ENCODE measurements around the gene BARHL2.
A peak's percentile ranks its signal among the peaks of the same experiment; 100 is the strongest.

BARHL2 gene

DNA sequence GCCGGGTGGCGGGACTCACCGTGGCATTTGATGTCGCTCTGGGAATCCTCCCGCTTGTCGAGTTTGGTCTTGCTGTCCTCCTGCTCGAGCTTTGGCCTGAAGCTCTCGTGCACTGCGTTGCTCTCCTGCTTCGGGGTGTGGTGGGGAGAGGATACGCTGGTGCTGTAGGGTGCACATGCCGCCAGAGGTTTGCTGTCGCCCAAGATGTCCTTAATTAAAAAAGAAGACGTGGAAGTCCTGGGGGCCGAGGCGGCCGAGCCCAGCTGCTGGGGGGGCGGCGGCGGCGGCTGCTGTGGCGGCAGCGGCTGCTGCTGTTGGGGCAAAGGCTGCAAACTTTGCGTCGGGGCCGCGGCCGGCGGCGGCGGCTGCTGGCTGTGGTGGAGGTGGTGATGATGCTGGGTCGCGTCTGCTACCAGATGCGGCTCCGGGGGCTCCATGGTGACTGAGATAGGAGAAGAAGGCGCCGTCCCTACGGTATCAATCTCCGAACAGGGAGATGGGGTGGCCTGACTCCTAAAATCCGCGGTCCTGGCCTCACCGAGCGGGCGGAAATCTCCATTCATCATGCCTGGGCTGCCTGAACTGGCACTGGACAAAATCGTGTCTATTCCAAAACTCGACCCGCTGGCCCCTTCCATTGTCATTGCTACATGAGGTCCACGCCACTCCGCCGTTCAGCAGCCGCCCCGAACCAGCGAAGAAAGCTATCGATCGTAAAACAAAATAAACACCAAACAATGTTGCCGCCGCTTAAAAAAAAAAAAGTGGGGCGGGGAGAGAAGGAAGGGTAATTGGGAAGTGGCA, at the start of gene BARHL2:
Gene BARHL2, minus strand, starts transcription at position 751 of the 804 bp plus-strand sequence. Its CDS starts 107 bp downstream, at position 644.
- DNase-seq = no peak

DNA sequence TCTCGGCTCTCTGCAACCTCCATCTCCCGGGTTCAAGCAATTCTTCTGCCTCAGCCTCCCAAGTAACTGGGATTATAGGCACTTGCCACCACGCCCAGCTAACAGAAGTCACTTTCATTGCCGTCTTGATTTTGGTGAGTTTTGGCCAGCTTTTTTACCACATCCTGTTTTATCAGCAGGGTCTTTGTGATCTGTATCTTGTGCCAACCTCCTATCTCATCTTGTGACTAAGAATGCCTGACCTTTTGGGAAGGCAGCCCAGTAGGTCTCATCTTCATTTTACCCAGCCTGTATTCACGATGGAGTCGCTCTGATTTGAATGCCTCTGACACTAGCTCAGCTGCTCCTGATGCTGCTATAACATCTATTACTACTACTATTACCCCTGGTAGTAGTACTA, 46.8 kb upstream of the BARHL2 start:
- no peak for DNase-seq

DNA sequence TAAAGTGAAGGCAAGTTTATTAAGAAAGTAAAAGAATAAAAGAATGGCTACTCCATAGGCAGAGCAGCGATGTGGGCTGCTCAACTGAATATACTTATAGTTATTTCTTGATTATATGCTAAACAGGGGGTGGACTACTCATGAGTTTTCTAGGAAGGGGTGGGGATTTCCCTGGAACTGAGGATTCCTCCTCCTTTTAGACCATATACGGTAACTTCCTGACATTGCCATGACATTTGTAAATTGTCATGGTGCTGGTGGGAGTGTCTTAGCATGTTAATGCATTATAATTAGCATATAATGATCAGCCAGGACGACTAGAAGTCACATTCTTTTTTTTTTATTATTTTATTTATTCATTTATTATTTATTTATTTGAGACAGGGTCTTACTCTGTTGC, 46.4 kb upstream of the BARHL2 start:
- no peak for DNase-seq

DNA sequence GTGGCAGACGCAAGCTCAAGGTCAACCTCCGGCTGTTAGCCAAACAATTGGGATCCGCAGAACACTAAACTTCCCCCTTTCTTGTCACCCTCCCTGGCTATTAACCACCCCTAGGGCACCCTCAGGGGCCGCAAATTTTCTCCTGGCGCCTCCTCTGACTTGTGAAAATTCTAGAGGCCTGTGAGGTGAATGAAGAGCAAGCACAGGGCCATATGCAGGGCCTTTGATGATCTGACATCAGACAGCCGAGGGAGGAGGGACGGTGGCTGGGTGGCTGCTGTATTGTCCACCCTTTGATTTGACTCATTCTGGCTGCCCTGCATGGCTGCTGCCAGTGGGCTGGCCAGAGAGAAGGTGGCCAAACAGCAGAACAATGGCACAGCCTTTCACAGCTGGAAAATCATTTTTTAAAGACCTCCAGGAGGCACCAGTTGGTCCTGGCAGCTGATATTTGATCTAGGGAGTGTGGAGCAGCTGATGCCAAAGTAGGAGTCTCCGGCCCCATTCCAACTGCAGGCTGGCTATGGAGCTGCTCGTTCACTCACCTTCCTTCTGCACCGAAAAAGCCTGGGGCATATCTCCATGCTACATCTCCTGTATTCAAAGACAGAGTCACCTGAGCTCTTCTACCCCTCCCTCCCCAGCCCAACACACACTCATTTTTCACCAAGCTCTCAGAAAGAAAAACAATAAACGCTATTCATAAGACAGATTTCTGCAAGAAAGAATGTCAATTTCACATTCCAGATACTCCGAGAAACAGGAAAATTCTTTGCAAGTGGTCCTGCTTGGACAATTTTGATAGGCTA, 44.9 kb upstream of the BARHL2 start:
- peak; percentile 70 for DNase-seq

DNA sequence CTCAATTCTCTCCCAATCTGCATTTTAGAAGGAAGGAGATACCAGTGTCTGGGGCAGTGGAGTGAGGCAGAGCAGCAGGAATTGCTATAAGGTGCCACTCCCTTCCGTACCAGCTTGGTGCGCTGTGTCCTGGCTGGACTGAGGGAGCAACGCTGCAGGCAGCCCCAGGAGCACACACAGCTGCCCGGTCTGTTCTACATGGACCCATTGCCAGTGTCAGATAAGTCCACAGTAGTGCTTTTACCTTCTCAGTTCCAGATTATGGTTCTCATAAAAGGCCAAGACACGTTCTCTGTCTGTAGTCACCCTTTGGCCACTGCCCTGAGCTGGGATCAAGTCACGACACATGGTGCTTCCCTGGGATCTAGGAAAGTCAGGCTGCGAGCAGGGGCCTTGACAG, 44.1 kb upstream of the BARHL2 start:
- no peak for DNase-seq

DNA sequence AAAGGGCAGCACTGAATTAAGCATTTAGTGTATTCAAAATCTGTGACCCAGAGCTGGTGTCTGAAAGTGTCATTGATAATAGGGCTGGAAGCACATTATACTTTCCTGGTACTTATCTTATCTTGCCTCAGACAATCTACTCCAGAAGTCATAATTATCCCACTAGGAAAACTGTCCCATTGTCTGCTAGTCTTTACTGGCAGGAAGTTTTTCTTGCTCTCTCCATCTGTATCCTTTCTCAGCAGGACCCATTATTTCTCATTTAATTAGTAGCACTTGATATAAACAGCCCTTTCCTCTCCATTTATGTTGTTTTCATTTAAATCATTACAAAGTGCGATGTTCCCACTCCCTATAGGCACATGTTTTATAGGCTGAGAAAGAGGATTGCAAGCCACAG, 36.5 kb upstream of the BARHL2 start:
- DNase-seq = no peak

DNA sequence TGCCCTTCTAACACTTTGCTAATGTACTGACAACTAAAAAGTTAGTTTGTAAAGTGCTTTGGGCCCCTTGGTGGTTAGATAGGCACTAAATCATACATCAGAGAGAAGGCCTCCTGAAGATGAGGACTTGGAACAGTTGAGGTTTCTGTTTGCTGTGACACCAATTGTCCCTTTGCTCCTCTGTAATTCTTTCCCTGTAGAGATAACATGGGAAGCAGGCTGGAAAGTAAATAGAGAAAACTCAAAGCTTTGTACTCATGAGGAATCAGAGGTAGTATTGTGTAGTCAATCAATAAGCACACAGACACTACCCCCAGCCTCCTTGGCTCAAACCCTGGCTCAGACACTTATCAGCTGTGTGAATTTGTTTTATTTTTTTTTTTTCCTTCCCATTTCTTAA, 31.6 kb upstream of the BARHL2 start:
- DNase-seq = no peak

DNA sequence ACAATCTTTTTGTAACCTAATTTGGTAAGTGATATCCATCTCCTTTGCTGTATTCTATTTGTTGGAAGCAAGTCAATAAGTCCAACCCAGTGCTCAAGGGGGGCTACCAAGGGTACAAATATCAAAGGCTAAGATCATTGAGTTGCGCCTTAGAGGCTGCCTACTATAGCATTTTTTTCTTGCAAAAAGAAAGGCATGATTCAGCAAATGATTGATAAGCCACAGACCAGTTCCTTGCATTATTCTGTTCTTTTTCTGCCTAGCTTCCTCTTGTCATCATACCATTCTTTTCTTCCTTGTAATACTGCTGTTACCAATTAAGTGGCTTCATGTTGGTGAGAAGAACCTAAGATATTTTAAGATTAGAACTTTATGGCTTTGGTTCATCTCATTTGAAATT, 29.8 kb upstream of the BARHL2 start:
- no peak for DNase-seq

DNA sequence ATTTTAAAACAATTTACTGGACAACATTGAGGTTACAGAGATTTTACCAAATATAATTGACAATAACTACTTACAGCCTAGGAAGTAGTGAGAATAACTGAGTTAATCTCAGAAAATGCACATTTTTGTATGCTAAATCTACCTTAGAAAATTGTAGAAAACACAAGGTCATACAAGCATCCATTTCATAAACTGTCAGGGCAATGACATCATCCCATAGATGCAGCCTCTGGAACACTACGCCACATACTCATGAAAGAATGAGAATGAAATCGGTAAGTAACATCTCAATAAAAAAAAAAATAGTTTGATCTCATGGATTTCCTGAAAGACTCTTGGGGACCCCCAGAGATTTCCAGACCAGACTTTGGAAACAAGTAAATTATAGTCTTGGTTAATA, 28.9 kb upstream of the BARHL2 start:
- DNase-seq = no peak

DNA sequence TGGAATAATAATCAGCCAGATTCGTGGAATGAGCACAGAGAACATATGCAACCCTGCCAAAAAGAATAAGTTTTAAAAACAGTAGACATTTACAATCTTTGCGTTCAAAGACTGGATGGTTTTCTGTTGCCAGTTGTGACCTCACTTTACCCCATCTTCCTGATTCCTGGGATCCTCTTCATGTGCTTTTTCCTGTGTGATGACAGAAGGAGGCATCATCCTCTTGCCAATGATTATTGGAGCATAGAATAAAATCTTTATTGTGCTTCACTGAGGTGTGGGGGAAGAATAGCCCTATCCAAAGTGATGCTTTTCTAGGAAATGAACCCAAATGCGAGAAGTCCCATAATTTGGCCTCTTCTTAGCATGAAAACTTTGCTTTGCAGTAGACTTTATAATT, 15.0 kb upstream of the BARHL2 start:
- DNase-seq = peak; percentile 42

DNA sequence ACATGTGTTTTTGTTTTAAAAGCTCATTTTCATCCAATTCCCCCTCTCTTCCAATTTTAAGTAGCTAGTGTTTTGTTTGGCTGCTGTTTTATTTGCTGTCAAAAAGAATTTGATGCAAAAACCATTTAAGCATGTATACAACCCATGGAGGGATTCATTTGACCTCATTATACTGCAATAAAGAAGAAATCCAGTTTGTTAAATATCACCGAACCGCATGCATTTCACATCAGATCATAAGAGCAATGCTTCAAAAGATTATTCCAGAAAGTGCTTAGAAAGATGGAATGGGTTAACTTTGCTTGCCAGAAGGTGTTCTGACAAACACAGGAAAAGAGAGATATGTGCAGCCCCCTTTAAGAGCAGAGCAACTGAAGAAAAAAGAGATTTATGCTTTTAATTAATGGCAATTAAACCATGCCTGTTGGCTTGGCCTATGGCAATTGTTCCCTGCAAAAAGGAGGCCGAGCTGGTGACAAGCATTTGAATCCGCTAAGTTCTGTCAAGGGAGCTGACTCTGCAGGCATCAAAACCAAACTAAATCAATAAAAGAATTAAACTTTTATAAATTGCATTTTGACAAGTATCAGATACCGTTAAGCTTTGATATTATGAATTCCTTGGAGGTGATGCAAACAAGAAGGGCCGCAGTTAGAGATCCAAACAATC, 14.4 kb upstream of the BARHL2 start:
- DNase-seq = peak; percentile 50

DNA sequence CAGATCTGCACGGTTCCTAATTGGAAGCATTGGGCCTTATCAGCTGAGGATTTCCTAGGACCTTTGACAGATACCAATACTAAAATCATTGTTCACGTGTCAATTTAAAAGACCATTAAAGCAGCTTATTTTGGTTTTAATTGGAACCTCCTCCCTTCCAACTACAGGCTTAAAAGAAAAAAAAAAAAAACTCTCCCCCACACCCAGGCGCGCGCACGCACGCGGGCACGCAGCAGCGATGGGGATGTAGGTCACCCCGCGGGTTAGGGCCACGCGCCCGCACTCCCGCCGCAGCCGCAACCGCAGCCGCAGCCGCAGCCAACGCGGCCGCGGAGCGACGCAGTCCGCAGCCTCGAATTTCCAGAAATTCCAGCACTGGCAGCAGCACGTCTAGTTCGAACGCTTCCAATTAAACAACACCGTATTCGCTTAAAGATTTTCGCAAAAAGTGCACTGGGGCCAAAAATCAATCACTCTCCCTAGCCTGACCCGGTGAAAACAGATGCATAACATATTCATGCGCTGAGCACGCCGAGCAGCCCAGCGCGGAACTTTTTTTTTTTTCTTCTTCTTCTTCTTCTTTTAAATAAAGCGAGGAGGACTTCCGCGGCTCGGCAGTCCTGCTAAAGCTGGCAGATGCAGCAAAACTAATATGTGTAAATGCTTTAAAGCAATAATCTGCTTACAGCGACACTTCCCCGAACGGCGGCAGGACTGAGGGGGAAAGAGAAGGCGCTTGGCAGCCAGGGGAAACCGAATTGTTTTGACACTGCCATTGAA, 13.3 kb upstream of the BARHL2 start:
- DNase-seq = peak; percentile 55

DNA sequence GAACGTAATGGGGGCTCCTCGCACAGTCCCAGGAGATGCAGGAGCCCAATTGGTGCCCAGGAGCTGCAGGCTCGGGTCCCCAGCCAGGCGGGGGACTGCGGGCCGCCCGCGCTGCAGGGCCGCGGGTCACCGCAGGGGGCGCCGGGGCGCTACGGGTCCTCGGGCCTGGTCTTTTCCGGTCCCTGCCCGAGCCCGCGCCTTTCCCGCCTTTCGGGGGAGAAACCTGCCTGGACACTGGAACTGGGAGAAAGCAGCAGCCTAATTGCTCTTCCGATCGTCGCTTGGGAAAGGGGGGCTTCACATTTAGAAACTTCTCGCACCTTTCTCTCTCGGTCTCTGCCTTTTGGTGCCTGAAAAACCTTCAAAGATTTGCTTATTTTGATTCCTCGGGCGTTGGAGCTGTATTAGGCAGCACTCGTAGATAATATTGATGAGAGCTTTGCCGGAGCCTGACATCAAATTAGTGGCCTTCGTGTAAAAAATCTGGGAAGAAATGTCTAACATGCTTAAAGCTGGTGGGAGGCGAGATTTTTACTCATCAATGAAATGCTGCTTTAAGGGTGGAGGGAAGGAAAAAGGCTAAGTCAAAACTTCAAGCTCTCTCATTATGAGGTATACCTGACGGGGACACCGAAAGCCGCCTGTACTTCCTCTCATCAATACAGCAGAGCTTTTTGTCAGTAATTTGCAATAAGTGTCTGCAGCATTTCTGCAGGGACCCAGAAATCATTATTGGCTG, 12.6 kb upstream of the BARHL2 start:
- no peak for DNase-seq

DNA sequence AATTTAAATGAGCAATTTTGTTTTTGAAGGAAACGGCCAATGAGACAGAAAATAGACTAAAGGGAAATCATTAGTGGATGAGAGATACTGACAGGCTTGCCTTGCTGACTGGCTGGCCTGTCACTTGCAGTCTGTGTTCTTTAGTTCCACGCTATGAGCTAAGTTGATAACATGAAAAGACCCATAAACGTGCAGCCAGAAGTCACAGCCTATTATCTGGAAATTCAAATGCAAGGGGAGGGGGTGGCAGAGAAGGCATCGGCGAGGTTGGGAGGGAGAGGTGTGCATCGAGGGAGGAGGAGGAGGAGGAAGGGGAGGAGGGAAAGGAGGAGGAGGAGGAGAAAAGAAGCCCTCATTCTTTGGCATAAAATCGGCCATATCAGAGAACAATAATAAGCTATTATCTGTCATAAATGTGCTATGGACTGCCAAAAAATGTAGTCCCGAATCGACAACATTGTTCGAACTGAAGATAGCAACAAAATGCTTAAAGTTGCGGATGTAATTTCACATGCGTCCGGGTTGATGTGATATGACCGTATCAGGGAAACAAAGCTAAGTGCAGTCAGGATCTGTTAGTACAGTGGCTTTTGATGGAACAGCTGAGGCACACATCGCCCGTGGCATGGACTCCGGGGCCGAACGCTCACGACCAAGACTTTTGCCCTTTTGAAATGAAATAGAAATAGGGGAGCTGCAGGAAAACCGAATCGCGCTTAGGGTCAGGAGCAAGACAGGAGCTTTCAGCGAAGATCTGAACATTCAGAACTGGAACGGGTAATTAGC, 11.6 kb upstream of the BARHL2 start:
- DNase-seq = peak; percentile 50

DNA sequence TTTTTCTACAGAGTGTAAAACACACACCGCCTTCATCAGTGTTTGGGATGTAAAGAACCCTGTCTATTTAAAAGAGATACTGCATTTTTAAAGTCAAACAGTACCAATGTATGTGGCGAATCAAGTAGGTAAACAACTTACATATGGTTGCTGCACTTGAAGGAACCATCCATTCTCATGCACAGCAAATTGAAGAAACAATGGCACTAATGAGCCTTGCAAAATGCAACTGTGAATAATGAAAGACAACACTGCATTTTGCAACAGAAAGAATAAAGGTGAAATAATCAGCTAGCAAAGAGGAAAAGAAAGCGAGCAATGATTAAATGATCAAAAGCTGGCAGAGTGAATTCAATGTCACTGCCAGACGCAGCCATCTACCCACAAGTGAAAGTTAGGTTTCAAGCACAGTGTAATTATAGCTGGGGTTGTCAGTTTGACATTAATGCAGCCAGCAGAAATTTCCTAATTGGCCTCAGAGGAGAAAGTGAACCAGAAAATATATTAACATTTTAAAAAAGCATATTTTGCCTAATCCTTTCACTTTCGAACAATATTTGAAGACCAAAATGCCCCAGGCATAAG, 10.9 kb upstream of the BARHL2 start:
- peak; percentile 50 for DNase-seq

DNA sequence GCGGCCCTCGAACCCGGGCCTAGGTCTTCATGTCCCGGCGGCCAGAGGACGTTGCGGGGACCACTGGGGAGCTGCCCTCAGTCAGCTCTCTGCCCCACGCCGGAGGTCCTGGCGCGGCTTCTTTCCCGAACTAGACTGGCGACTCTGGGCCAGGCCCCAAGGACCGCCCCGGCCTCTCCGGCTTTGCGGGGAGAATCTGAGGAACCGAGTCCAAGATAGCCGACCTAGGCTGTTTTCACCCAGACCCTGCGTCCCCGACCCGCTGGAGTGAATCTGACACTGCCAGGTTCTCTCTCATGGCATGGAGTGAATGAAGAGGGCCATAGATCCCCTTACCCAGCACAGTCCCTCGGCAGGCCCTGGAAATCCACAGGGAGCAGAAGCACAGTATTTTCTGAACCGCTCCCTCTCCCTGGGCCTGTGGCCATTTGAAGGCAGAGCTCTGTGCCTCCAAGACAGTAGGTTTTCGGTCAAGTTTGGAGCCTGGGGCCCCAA, 9.9 kb upstream of the BARHL2 start:
- no peak for DNase-seq

DNA sequence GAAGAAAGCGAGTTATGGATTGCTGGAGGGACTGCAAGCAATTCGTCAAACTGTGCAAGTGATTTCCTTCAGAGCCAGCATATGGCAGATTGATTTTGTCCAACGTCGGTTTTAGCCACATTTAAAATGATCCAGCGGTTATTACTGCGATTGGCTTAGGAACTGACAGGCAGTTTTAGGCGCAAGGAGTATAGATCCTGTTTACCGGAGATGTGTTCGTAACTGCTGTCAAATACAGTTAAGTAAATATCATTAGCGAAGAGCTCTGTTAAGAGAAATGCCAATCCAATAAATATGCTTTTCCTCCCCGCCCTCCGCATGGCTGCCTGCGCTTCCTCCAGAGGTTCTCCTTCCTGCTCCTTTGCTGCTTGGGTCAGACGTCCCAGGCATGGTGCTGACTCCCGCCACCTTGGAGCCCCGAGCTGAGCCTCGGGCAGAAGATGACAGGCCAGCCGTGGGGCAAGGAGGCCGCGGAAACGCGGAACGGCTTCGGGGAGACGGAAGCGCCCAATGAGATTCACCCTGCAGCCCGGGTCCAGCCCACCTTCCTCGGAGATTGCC, 9.4 kb upstream of the BARHL2 start:
- no peak for DNase-seq

DNA sequence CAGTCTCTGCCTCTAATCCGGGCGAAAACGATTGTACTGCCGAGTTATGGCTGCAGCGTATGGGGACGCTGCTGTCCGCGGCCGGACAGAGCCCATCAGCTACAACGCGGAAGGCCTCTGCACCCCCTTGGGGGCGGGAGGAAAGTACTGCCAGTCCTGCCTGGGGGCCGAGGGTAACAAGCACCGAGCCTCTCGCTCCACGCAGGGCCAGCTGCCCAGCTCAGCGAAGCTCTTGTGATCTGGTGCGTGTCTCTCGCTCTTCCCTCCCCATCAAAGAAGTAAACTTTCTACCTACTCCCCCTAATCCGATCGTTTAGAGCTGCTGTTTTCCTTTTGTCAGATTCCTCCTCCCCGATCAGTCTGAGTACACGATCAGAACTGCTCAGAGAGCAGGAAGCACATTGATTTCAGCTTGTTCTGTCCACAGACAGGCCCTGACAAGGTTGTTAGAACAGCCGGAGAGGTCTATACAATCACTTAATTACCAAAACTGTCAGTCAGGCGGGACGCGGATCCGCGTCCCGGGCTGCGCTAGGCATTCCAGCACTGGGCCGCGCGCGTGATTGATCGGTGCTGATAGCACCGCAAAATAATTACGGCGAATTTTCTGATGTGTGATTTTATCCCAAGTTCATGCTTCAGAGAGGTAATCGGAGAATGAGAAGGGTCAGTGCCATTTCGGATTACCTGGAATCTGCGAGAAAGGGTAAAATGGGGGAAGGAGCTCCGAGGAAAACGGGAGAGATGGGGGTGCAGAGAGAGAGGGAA, 8.7 kb upstream of the BARHL2 start:
- no peak for DNase-seq

DNA sequence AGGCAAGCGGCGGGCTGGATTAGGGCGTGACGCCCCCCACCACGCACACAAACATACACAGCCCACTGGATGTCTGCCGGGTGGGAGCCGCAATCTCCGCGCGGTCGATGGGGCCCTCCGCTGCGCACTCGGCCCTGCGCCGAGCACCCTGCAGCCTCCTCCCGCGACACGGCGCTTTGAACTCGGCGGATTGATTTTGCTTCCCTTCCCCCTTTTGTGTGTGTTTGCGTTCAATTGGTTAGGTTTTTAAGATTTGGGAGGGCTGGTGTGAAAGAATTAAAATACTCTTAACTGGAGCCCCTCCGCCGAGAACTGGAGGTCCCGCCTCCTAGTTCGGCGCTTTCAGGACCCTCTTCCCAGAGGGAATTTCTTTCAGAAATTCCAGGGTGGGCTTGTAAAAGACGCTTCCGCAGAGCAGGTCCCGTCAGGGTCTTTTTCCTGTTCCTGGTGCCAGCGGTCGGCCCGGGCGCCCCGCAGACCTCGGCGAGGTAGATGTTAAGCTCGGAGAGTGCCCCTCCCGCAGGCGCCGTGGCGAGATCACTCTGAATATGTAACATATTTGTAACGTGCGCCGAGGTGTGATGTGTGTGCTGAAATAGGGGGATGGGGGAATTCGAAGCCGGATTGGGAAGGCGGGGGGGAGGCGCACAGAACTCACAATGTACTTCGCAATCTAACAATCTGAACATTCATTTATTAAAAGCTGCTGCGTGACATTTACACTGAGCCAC, 8.0 kb upstream of the BARHL2 start:
- DNase-seq = no peak

All from NCI-H1694 treated with DMSO at 0.1 percent for 48 hours (cell line).